RWPE2 (cell line): Measurements from ENCODE around the gene EZR.
"Not testable (repeated sequence)": the region's sequence is repeated elsewhere in the genome, so short reads cannot be mapped to it uniquely, and the experiment has no call there.

Experiments used
- ATAC-seq: fragments of 200-7000 bp; cut with Tn5 transposase; 3 replicates; pipeline ENCODE4 v1.9.1; 2021; ENCODE audit warnings: low read depth
- DNase-seq: peaks from one replicate; pipeline ENCODE4 v3.0.0-alpha.2; 2020; ENCODE audit warnings: low spot score
- H3K27ac ChIP-seq: fragments of 450-650 bp; 2 replicates; pipeline ENCODE4 v1.5.1; 2017; ENCODE audit warnings: mild to moderate bottlenecking; ENCODE audit not compliant: poor library complexity, severe bottlenecking
- H3K27me3 ChIP-seq: fragments of 250-450 bp; sonication (Bioruptor Pico); 2 replicates; pipeline ENCODE4 v1.5.1; 2021; ENCODE audit warnings: mild to moderate bottlenecking, moderate library complexity; ENCODE audit not compliant: insufficient read depth, poor library complexity, severe bottlenecking
- H3K36me3 ChIP-seq: fragments of 250-450 bp; sonication (Bioruptor Pico); 2 replicates; pipeline ENCODE4 v1.5.1; 2020; ENCODE audit warnings: low read depth, mild to moderate bottlenecking, moderate library complexity
- H3K4me1 ChIP-seq: fragments of 250-450 bp; sonication (Bioruptor Pico); 2 replicates; pipeline ENCODE4 v1.5.1; 2021; ENCODE audit warnings: mild to moderate bottlenecking, moderate library complexity; ENCODE audit not compliant: insufficient read depth, poor library complexity, severe bottlenecking
- H3K4me3 ChIP-seq: fragments of 250-450 bp; sonication (Bioruptor Pico); 2 replicates; pipeline ENCODE4 v1.5.1; 2021; ENCODE audit warnings: mild to moderate bottlenecking, moderate library complexity; ENCODE audit not compliant: severe bottlenecking
- H3K9me3 ChIP-seq: fragments of 250-450 bp; sonication (Bioruptor Pico); 2 replicates; pipeline ENCODE4 v1.5.1; 2021; ENCODE audit warnings: mild to moderate bottlenecking, moderate library complexity; ENCODE audit not compliant: severe bottlenecking
- TF ChIP-seq, protein P1 (sequence below): fragments of 450-650 bp; IDR thresholded peaks from one replicate; pipeline ENCODE4 v1.5.1; 2017; ENCODE audit warnings: mild to moderate bottlenecking, moderate library complexity; ENCODE audit not compliant: poor library complexity, severe bottlenecking

The EZR gene

GRCh38 chr6:158797331-158798310, 21.5 kb downstream of the EZR start:
- Histone ChIP-seq H3K27ac (peak overlapping the region; percentile 41), H3K4me1 (peaks cover 79% of the 10 kb centered on the region), H3K4me3 (no peak overlapping the region), H3K36me3 (peaks cover 72% of the 10 kb centered on the region), H3K9me3 (no peaks in the 10 kb centered on the region), H3K27me3 (no peaks in the 10 kb centered on the region)
- no peak for DNase-seq
- peak; percentile 8; the same call in 1 of the 3 replicates for ATAC-seq
- TF ChIP-seq, protein P1, sequence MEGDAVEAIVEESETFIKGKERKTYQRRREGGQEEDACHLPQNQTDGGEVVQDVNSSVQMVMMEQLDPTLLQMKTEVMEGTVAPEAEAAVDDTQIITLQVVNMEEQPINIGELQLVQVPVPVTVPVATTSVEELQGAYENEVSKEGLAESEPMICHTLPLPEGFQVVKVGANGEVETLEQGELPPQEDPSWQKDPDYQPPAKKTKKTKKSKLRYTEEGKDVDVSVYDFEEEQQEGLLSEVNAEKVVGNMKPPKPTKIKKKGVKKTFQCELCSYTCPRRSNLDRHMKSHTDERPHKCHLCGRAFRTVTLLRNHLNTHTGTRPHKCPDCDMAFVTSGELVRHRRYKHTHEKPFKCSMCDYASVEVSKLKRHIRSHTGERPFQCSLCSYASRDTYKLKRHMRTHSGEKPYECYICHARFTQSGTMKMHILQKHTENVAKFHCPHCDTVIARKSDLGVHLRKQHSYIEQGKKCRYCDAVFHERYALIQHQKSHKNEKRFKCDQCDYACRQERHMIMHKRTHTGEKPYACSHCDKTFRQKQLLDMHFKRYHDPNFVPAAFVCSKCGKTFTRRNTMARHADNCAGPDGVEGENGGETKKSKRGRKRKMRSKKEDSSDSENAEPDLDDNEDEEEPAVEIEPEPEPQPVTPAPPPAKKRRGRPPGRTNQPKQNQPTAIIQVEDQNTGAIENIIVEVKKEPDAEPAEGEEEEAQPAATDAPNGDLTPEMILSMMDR = no peak

GRCh38 chr6:158796353-158796752, 22.8 kb downstream of the EZR start:
- no peak for DNase-seq
- Histone ChIP-seq H3K4me3 (no peak overlapping the region), H3K4me1 (peaks cover 73% of the 10 kb centered on the region), H3K27me3 (no peaks in the 10 kb centered on the region), H3K27ac (peak overlapping the region; percentile 10), H3K36me3 (peaks cover 65% of the 10 kb centered on the region), H3K9me3 (no peaks in the 10 kb centered on the region)
- ATAC-seq = no peak
- TF ChIP-seq, protein P1 = no peak

DNA sequence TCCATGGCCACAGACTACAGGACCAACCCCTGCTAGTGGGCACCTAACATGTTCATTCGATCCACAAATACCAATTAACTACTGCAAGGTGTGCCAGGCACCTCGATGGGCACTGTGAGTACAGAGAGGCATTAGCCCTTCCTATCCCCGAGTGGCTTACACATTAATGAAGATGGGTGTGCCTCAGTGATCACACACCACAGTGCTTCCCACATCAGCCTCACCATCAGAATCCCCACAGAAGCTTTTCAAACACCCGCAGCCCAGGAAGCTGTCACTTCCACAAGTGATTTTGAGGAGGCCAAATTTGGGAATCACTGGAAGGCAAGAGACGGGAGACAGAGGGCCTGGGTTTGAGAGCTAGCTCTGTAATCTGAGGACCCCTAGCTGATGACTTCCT, 23.7 kb downstream of the EZR start:
- H3K9me3 ChIP-seq = no peaks in the 10 kb centered on the region
- H3K36me3 ChIP-seq = peaks cover 71% of the 10 kb centered on the region
- peaks cover 65% of the 10 kb centered on the region for H3K4me1 ChIP-seq
- H3K27me3 ChIP-seq = no peaks in the 10 kb centered on the region
- DNase-seq (no peak), ATAC-seq (no peak)
- peak overlapping the region; percentile 10 for H3K27ac ChIP-seq
- H3K4me3 ChIP-seq = no peak overlapping the region
- TF ChIP-seq, protein P1 = no peak

DNA sequence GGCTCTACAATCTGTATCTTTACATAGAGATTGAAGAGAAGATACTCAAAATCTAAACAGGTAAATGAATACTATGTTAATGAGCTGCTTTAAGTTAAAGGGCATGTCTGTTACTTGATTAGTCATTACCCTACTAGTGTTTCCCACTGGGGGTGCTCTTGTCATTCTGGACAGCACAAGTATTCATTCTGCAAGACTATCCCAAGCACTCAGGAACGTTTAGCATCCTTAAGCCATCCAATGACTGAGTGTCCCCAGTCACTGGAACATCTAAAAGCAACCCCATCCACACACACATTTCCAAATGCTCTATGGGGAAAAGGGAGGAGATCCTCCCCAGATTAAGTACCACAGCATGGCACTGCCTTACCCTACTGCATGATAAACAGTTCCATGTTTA, 25.7 kb downstream of the EZR start:
- TF ChIP-seq, protein P1 = peak; percentile 46
- no peak overlapping the region for H3K4me3 ChIP-seq
- ATAC-seq = peak; percentile 75
- H3K9me3 ChIP-seq = no peaks in the 10 kb centered on the region
- H3K4me1 ChIP-seq = peaks cover 45% of the 10 kb centered on the region
- H3K27ac ChIP-seq = no peak overlapping the region
- peaks cover 74% of the 10 kb centered on the region for H3K36me3 ChIP-seq
- DNase-seq = no peak
- no peaks in the 10 kb centered on the region for H3K27me3 ChIP-seq

GRCh38 chr6:158792505-158792904, 26.7 kb downstream of the EZR start:
- not testable (repeated sequence) for ATAC-seq
- H3K27ac ChIP-seq = peak overlapping the region; percentile 7

More at GRCh38 chr6:158792505-158792904, 26.7 kb downstream of the EZR start:
- peaks cover 76% of the 10 kb centered on the region for H3K36me3 ChIP-seq
- DNase-seq, H3K9me3 ChIP-seq, H3K4me3 ChIP-seq, H3K27me3 ChIP-seq: not testable (repeated sequence)
- peaks cover 39% of the 10 kb centered on the region for H3K4me1 ChIP-seq
